Measurements from ENCODE around the gene PRIM2.
"Not testable (repeated sequence)": the region's sequence is repeated elsewhere in the genome, so short reads cannot be mapped to it uniquely, and the experiment has no call there.

DNA sequence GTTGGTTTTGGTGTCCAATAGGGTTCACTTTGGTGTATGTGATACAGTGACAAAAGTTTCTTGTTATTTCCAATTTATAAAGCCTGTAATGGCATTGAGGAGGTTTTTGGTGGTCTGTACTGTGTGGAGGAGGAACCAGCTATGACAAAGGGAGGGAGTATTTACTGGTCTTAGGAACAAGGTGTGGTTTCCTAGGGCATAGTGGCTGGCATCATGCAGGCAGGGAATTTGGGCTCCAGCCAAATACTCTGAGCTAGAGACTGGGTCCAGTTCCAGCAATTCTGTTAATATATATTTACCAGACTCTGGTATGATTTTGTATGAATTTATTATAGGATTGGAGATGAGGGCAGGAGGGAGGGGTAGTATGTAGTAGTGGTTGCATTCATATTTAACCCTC lies 101.9 kb downstream of the PRIM2 start:
- TF ChIP-seq, protein P1, sequence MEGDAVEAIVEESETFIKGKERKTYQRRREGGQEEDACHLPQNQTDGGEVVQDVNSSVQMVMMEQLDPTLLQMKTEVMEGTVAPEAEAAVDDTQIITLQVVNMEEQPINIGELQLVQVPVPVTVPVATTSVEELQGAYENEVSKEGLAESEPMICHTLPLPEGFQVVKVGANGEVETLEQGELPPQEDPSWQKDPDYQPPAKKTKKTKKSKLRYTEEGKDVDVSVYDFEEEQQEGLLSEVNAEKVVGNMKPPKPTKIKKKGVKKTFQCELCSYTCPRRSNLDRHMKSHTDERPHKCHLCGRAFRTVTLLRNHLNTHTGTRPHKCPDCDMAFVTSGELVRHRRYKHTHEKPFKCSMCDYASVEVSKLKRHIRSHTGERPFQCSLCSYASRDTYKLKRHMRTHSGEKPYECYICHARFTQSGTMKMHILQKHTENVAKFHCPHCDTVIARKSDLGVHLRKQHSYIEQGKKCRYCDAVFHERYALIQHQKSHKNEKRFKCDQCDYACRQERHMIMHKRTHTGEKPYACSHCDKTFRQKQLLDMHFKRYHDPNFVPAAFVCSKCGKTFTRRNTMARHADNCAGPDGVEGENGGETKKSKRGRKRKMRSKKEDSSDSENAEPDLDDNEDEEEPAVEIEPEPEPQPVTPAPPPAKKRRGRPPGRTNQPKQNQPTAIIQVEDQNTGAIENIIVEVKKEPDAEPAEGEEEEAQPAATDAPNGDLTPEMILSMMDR (IDR thresholded peaks at IDR 0.05; ENCODE audit: low read length): not testable (repeated sequence)
- TF ChIP-seq EZH2phosphoT487 (IDR thresholded peaks at IDR 0.05; ENCODE audit: low read length): not testable (repeated sequence)
